ENCODE measurements around the gene TMEM60. TPM values are rescaled to one million over a fixed set of nuclear protein-coding genes. Genes with fewer than 3 reads are reported as not detected.

Gene TMEM60
- total and polyA plus RNA-seq, 11 donors: 5.4 to 16.3 (median 8.7) TPM

DNA sequence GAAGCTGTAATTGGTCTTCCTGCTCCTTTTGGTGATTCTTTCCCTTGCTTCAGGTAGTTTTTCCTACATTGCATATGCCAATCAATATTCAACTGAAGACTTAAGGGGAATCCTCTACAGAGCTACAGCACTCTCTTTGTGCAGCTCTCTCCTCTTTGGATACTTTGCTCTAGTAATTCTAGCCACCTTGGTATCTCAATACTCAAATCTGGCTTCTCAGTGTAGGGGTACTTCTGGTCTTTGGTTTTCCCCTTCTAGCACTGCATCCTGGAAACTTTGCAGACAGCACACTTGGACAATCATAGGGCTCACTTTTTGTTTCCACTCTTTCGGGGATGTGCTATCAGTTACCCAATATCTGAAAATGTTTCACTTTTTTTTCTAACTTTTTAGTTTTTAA is 10.3 kb upstream of the TMEM60 start:
- TF ChIP-seq, protein P1, sequence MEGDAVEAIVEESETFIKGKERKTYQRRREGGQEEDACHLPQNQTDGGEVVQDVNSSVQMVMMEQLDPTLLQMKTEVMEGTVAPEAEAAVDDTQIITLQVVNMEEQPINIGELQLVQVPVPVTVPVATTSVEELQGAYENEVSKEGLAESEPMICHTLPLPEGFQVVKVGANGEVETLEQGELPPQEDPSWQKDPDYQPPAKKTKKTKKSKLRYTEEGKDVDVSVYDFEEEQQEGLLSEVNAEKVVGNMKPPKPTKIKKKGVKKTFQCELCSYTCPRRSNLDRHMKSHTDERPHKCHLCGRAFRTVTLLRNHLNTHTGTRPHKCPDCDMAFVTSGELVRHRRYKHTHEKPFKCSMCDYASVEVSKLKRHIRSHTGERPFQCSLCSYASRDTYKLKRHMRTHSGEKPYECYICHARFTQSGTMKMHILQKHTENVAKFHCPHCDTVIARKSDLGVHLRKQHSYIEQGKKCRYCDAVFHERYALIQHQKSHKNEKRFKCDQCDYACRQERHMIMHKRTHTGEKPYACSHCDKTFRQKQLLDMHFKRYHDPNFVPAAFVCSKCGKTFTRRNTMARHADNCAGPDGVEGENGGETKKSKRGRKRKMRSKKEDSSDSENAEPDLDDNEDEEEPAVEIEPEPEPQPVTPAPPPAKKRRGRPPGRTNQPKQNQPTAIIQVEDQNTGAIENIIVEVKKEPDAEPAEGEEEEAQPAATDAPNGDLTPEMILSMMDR (IDR thresholded peaks at IDR 0.05): no peak
- no peak for TF ChIP-seq POLR2A (IDR thresholded peaks at IDR 0.05)
- H3K36me3 ChIP-seq: no peaks in the 10 kb centered on the region
- intact Hi-C loops (cut with DNase I): no loop called here
- ATAC-seq: no peak
- DNase-seq: no peak
- H3K4me3 ChIP-seq: no peak overlapping the region
- WGBS, 4 donors: 91 to 98% (median 95%) methylated on average over 1 of the region's 1 CpG
- peaks cover 0 to 37% (median 20%) of the 10 kb centered on the region in 12 donors for H3K9me3 ChIP-seq
- H3K27me3 ChIP-seq: no peaks in the 10 kb centered on the region
- H3K27ac ChIP-seq: no peak overlapping the region
- H3K4me1 ChIP-seq: peaks cover 0 to 26% (median 4%) of the 10 kb centered on the region in 12 donors

DNA sequence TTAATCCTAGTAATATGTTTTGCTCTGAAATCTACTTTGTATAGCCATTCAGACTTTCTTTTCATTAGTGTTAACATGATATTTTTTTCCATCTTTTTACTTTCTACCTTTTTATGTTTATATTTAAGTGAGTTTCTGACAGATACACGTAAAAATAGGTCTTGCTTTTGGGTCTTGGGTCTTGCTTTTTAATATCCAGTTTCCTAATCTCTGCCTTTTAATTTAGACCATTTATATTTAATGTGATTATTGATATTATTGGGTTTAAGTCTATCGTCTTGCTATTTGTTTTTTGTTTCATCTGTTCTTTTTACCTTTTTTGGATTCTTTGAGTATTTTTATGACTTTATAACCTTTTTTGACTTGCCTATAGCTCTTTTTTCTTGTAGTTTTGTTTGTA is 8.2 kb upstream of the TMEM60 start:
- peaks cover 0 to 37% (median 20%) of the 10 kb centered on the region in 12 donors for H3K9me3 ChIP-seq
- no peaks in the 10 kb centered on the region for H3K27me3 ChIP-seq
- WGBS, 4 donors: 96 to 99% (median 98%) methylated on average over 2 of the region's 2 CpGs
- H3K4me1 ChIP-seq: peaks cover 0 to 27% (median 3%) of the 10 kb centered on the region in 12 donors
- no peaks in the 10 kb centered on the region for H3K36me3 ChIP-seq
- ATAC-seq: no peak
- TF ChIP-seq POLR2A (IDR thresholded peaks at IDR 0.05): no peak
- TF ChIP-seq, protein P1 (IDR thresholded peaks at IDR 0.05): no peak
- intact Hi-C loops (cut with DNase I): no loop called here
- H3K4me3 ChIP-seq: no peak overlapping the region
- H3K27ac ChIP-seq: no peak overlapping the region
- DNase-seq: no peak

DNA sequence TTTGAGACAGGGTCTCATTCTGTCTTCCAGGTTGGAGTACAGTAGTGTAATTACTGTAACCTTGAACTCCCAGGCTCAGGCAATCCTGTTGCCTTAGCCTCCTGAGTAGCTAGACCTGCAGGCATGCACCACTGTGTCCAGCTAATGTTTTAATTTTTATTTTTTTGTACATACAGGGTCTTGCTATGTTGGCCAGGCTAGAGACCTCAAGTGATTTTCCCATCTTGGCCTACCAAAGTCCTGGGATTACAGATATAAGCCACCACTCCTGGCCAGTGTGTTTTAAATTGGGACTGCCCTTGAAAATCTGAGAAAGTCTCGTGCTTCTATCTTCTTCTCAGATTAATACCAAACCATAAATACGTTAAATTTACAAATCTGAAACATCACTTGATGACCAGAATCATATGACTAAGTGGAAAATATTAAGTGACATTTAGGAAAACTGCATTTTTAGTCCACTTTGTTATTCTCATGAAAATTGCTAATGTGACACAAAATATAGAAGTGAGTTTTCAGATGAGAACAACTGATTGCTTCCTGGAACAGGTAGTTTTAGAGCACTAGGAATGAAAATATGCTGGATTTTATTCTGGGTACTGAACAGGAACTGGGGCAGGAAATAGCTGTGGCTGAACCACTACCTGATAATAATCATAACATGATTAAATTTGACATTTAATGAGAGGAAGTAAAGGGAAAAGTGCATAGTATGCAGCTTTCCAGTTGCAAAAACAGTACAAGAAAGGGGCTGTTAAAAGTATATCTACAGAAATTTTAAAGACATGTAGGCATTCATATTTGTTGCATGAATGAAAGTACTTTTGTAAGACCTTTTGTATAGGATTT is 4.5 kb upstream of the TMEM60 start:
- Histone ChIP-seq H3K27ac (peak overlapping the region in 1 of 12 donors; percentile 66), H3K4me1 (peaks cover 0 to 46% (median 11%) of the 10 kb centered on the region in 12 donors), H3K4me3 (no peak overlapping the region), H3K27me3 (no peaks in the 10 kb centered on the region), H3K9me3 (peaks cover 0 to 26% (median 18%) of the 10 kb centered on the region in 12 donors), H3K36me3 (no peaks in the 10 kb centered on the region)
- intact Hi-C loops (cut with DNase I): no loop called here
- TF ChIP-seq POLR2A (IDR thresholded peaks at IDR 0.05): no peak
- TF ChIP-seq, protein P1 (IDR thresholded peaks at IDR 0.05): no peak
- DNase-seq: no peak
- no peak for ATAC-seq
- 74 to 82% (median 80%) methylated on average over 2 of the region's 2 CpGs for WGBS, 4 donors

DNA sequence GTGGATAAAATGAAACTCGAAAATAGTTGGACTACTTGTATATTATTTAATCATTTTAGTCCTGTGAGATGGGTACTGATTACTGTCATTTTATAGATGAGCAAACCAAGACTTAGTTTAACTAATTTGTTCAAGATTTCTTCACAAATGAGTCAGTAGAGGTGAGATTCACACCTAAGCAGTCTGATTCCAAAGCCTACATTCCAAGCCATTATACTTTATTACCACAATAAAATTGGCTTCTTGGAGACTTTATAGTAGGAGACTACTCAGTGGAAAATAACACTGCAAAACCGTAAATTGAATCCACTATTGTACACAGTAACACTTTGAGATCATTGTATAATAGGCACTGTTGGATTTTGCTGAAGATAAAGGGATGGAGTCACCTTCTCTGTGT is 2.5 kb upstream of the TMEM60 start:
- no peaks in the 10 kb centered on the region for H3K36me3 ChIP-seq
- H3K4me3 ChIP-seq: no peak overlapping the region
- peaks cover 0 to 6% (median 2%) of the 10 kb centered on the region in 12 donors for H3K9me3 ChIP-seq
- WGBS, 4 donors: 94 to 97% (median 95%) methylated on average over 2 of the region's 2 CpGs
- peak overlapping the region in 1 of 12 donors; percentile 91 for H3K27ac ChIP-seq
- TF ChIP-seq, protein P1 (IDR thresholded peaks at IDR 0.05): no peak
- no peak for TF ChIP-seq POLR2A (IDR thresholded peaks at IDR 0.05)
- H3K4me1 ChIP-seq: peaks cover 0 to 66% (median 24%) of the 10 kb centered on the region in 12 donors
- DNase-seq (no peak), ATAC-seq (no peak)
- no peaks in the 10 kb centered on the region for H3K27me3 ChIP-seq
- intact Hi-C loops (cut with DNase I): no loop called here

All from heart left ventricle (tissue), 16 donors.